BE2C (cell line): ENCODE measurements around the gene GPANK1.

Experiments used
- DNase-seq: peaks from one replicate; pipeline ENCODE4 v3.0.0-alpha.2; 2020
- H3K27me3 ChIP-seq: fragments of 250-450 bp; sonication (Bioruptor Pico); 2 replicates; pipeline ENCODE4 v1.5.1; 2020; ENCODE audit warnings: mild to moderate bottlenecking
- H3K36me3 ChIP-seq: fragments of 250-450 bp; sonication (Bioruptor Pico); 2 replicates; pipeline ENCODE4 v1.5.1; 2020; ENCODE audit warnings: mild to moderate bottlenecking
- H3K4me1 ChIP-seq: fragments of 250-450 bp; sonication (Bioruptor Pico); 2 replicates; pipeline ENCODE4 v1.5.1; 2020
- H3K4me3 ChIP-seq: 2 replicates; pipeline ENCODE4 v1.5.1; 2011; ENCODE audit warnings: low read depth, low read length
- H3K9me3 ChIP-seq: fragments of 250-450 bp; sonication (Bioruptor Pico); 2 replicates; pipeline ENCODE4 v1.5.1; 2020
- TF ChIP-seq, protein P1 (sequence below): IDR thresholded peaks from 2 replicates; pipeline ENCODE4 v1.5.1; 2012; ENCODE audit warnings: mild to moderate bottlenecking, low read depth, low read length

The GPANK1 gene

DNA sequence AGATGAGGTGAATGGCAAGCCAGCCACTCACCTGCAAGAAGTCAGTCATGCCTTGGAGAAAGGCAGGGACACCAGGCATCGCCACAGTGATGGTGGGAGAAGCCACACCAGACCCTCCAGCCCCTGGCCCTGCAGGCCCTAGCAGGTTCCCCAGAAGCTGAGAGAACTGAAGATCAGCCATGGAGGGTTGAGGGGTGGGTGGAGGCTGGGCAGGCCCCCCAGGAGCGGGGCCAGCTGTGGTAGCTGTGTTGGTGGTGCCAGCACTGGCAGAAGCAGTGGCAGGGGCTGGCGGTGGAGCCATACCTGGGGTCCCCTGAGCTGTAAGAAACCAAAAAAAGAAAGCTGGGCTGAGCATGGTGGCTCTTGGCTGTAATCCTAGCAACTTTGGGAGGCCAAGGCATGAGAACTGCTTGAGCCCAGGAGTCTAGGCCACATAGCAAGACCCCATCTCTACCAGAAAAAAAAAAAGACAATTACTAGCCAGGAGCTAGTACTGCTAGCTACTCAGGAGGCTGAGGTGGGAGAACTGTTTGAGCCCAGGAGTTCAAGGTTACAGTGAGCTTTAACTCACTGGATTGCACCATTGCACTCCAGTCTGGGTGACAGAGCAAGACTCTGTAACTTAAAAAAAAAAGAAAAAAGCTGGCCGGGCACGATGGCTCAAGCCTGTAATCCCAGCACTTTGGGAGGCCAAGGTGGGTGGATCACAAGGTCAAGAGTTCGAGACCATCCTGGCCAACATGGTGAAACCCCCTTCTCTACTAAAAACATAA is 21.8 kb downstream of the GPANK1 start:
- no peak for DNase-seq
- Histone ChIP-seq H3K36me3 (peaks cover 83% of the 10 kb centered on the region), H3K27me3 (no peaks in the 10 kb centered on the region), H3K4me3 (no peak overlapping the region), H3K9me3 (no peaks in the 10 kb centered on the region), H3K4me1 (no peaks in the 10 kb centered on the region)
- TF ChIP-seq, protein P1, sequence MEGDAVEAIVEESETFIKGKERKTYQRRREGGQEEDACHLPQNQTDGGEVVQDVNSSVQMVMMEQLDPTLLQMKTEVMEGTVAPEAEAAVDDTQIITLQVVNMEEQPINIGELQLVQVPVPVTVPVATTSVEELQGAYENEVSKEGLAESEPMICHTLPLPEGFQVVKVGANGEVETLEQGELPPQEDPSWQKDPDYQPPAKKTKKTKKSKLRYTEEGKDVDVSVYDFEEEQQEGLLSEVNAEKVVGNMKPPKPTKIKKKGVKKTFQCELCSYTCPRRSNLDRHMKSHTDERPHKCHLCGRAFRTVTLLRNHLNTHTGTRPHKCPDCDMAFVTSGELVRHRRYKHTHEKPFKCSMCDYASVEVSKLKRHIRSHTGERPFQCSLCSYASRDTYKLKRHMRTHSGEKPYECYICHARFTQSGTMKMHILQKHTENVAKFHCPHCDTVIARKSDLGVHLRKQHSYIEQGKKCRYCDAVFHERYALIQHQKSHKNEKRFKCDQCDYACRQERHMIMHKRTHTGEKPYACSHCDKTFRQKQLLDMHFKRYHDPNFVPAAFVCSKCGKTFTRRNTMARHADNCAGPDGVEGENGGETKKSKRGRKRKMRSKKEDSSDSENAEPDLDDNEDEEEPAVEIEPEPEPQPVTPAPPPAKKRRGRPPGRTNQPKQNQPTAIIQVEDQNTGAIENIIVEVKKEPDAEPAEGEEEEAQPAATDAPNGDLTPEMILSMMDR, result no peak

DNA sequence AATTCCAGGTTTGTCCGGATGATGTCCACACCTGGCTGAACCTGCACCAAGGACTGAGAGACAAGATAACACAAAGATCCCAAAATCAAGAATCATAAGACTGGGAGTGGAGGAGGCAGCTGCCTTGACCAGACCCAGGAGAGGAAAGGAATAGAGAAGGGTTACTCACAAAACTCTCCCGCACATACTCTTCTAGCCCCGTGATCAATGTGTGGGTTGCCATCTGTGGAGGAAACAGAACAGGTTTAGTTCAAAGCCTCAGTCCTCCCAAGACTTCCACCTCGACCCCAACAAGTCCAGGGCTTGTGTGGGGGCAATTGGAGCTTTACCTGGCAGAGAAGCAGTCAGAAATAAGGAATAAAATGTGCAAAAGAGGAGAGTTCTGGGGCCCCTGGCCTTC is 23.4 kb downstream of the GPANK1 start:
- Histone ChIP-seq H3K36me3 (peaks cover 84% of the 10 kb centered on the region), H3K4me1 (no peaks in the 10 kb centered on the region), H3K4me3 (no peak overlapping the region), H3K27me3 (no peaks in the 10 kb centered on the region), H3K9me3 (no peaks in the 10 kb centered on the region)
- TF ChIP-seq, protein P1, result no peak
- no peak for DNase-seq

- peaks cover 85% of the 10 kb centered on the region for H3K36me3 ChIP-seq
Measured at GRCh38 chr6:31640612-31641011, 24.2 kb downstream of the GPANK1 start.

DNA sequence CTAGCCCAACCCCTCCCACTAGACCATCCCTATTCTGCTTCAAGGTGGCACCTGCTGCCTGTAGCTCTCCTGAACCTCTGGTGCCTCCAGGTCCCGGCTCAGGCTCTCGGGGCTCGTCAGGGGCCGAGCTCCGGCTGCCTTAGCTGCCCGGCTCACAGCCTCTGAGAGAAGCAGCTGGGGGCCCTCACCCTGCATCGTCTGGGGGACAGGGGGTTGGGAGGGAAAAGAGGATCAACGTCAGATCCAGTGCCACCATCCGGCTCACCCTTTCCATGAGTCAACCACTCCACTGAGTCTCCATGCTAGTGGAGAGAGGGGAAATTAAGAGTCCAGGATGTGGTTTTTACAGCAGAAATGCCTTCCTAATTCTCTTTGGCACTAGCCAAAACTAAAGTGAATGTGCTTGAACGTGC is 25.3 kb downstream of the GPANK1 start:
- TF ChIP-seq, protein P1, result no peak
- Histone ChIP-seq H3K36me3 (peaks cover 85% of the 10 kb centered on the region), H3K27me3 (no peaks in the 10 kb centered on the region), H3K4me1 (no peaks in the 10 kb centered on the region), H3K9me3 (no peaks in the 10 kb centered on the region), H3K4me3 (no peak overlapping the region)
- no peak for DNase-seq

More at GRCh38 chr6:31640612-31641011, 24.2 kb downstream of the GPANK1 start:
- no peaks in the 10 kb centered on the region for H3K4me1 ChIP-seq
- TF ChIP-seq, protein P1, result no peak
- DNase-seq, result no peak
- H3K4me3 ChIP-seq, result no peak overlapping the region
- no peaks in the 10 kb centered on the region for H3K9me3 ChIP-seq
- no peaks in the 10 kb centered on the region for H3K27me3 ChIP-seq

- no peaks in the 10 kb centered on the region for H3K4me1 ChIP-seq
- no peaks in the 10 kb centered on the region for H3K27me3 ChIP-seq
- DNase-seq, result no peak
- TF ChIP-seq, protein P1, result no peak
- H3K9me3 ChIP-seq, result no peaks in the 10 kb centered on the region
- H3K36me3 ChIP-seq, result peaks cover 85% of the 10 kb centered on the region
- no peak overlapping the region for H3K4me3 ChIP-seq
Measured at GRCh38 chr6:31639043-31639442, 25.8 kb downstream of the GPANK1 start.
